Sigmoid colon (tissue), 7 donors: ENCODE results near the gene JDP2. TPM values are rescaled to one million over a fixed set of nuclear protein-coding genes. Genes with fewer than 3 reads are reported as not detected.

Experiments used
- DNase-seq: peaks from one replicate; pipeline ENCODE4 v3.0.0-alpha.2; 2019
- H3K27ac ChIP-seq, 4 donors: fragments of 200-600 bp; sonication (generic); one replicate each; pipeline ENCODE4 v1.5.1; 2016 to 2019; ENCODE audit warnings: mild to moderate bottlenecking in 1 of 4
- H3K27me3 ChIP-seq, 3 donors: fragments of 200-600 bp; sonication (generic); one replicate each; pipeline ENCODE4 v1.5.1; 2019; ENCODE audit warnings: mild to moderate bottlenecking in 1 of 3
- H3K36me3 ChIP-seq, 4 donors: fragments of 200-600 bp; sonication (generic); one replicate each; pipeline ENCODE4 v1.5.1; 2016 to 2019
- H3K4me1 ChIP-seq, 4 donors: fragments of 200-600 bp; sonication (generic); one replicate each; pipeline ENCODE4 v1.5.1; 2017 to 2019
- H3K4me3 ChIP-seq, 4 donors: fragments of 200-600 bp; sonication (generic); one replicate each; pipeline ENCODE4 v1.5.1; 2017 to 2019; ENCODE audit warnings: mild to moderate bottlenecking in 2 of 4, moderate library complexity in 1 of 4
- H3K9me3 ChIP-seq, 4 donors: fragments of 200-600 bp in 3 of 4; sonication (generic) in 3 of 4; one replicate each; pipeline versions ENCODE4 v1.5.1 to v1.6.1; 2013 to 2019
- CTCF ChIP-seq, 4 experiments: fragments of 450-650 bp in 3 of 4; fragments of 200-600 bp in 1 of 4; IDR thresholded peaks; one replicate each; pipeline ENCODE4 v1.5.1; 2016 to 2019; ENCODE audit warnings: antibody characterized with exemption in 4 of 4, mild to moderate bottlenecking in 3 of 4, moderate library complexity in 2 of 4
- EP300 ChIP-seq, 4 donors: sonication (generic); formaldehyde crosslinking; IDR thresholded peaks; one replicate each; pipeline ENCODE4 v1.6.1; 2017; ENCODE audit warnings: antibody characterized with exemption in 4 of 4
- POLR2A ChIP-seq, 2 donors: fragments of 450-650 bp; IDR thresholded peaks; one replicate each; pipeline ENCODE4 v1.6.1; 2016; ENCODE audit warnings: antibody characterized with exemption in 2 of 2, mild to moderate bottlenecking in 2 of 2, moderate library complexity in 2 of 2
- POLR2AphosphoS5 ChIP-seq, 4 donors: sonication (generic); formaldehyde crosslinking; IDR thresholded peaks; one replicate each; pipeline ENCODE4 v1.6.1; 2017; ENCODE audit warnings: antibody characterized with exemption in 4 of 4
- WGBS, 2 donors: extraction: QIAGEN DNeasy Blood & Tissue Kit; methylation state at CpG; one replicate each; pipeline ENCODE4 v1.1.7; 2013; 5-methylcytosine and 5-hydroxymethylcytosine counted together
- intact Hi-C: fragments of 100-400 bp; cut with DNase I; formaldehyde crosslinking; loops from one replicate; pipeline ENCODE4 v1.15.1; 2023
- polyA plus RNA-seq, 3 donors: library from polyadenylated mRNA; stranded (reverse); fragments of 200-250 nt; gene quantifications; one replicate each; pipeline ENCODE4 v1.2.3, GENCODE V29; 2013
- total RNA-seq, 4 donors: library from RNA; depleted of rRNA; stranded (reverse); fragments of >200 nt; gene quantifications; one replicate each; pipeline ENCODE4 v1.1.0, GENCODE V29; 2016
- donor health status: healthy with polysubstance abuse.
- donor health status: Bipolar disorder and iron deficiency.
- donor health status: healthy.

JDP2 gene
- total and polyA plus RNA-seq, 7 donors = 24.5 to 90.0 (median 54.9) TPM

GRCh38 chr14:75458305-75458704 lies 30.5 kb downstream of the JDP2 start:
- intact Hi-C loops = no loop called here
- H3K27me3 ChIP-seq = no peaks in the 10 kb centered on the region
- TF ChIP-seq POLR2AphosphoS5 (IDR thresholded peaks at IDR 0.05) = no peak
- no peak for TF ChIP-seq CTCF (IDR thresholded peaks at IDR 0.05)
- TF ChIP-seq POLR2A (IDR thresholded peaks at IDR 0.05) = no peak
- TF ChIP-seq EP300 (IDR thresholded peaks at IDR 0.05) = no peak
- H3K4me3 ChIP-seq = no peak overlapping the region
- H3K9me3 ChIP-seq = no peaks in the 10 kb centered on the region
- H3K4me1 ChIP-seq = peaks cover 0 to 63% (median 59%) of the 10 kb centered on the region in 4 donors
- no peak overlapping the region for H3K27ac ChIP-seq
- peaks cover 0 to 31% (median 16%) of the 10 kb centered on the region in 4 donors for H3K36me3 ChIP-seq
- 83 to 98% methylated on average over 3 of the region's 3 CpGs for WGBS, 2 donors
- DNase-seq = no peak

GRCh38 chr14:75459099-75459741 lies 31.4 kb downstream of the JDP2 start:
- intact Hi-C loops = no loop called here
- WGBS, 2 donors = 30 to 52% methylated on average over 12 of the region's 12 CpGs
- peak; percentile 70 for DNase-seq
- peaks cover 0 to 54% (median 50%) of the 10 kb centered on the region in 4 donors for H3K4me1 ChIP-seq
- peak overlapping the region; percentile 36 to 57 (median 43) for H3K27ac ChIP-seq
- H3K27me3 ChIP-seq = no peaks in the 10 kb centered on the region
- no peak overlapping the region for H3K4me3 ChIP-seq
- no peaks in the 10 kb centered on the region for H3K9me3 ChIP-seq
- H3K36me3 ChIP-seq = peaks cover 0 to 31% (median 18%) of the 10 kb centered on the region in 4 donors
- TF ChIP-seq POLR2AphosphoS5 (IDR thresholded peaks at IDR 0.05) (no peak), CTCF (IDR thresholded peaks at IDR 0.05) (no peak), EP300 (IDR thresholded peaks at IDR 0.05) (no peak), POLR2A (IDR thresholded peaks at IDR 0.05) (no peak)

- 95 to 98% methylated on average over 1 of the region's 1 CpG for WGBS, 2 donors
- H3K27ac ChIP-seq = peak overlapping the region; percentile 36 to 57 (median 43)
Measured at GRCh38 chr14:75459791-75460190, 32.0 kb downstream of the JDP2 start.

GRCh38 chr14:75460394-75460793 lies 32.6 kb downstream of the JDP2 start:
- Histone ChIP-seq H3K27ac (no peak overlapping the region), H3K27me3 (no peaks in the 10 kb centered on the region), H3K36me3 (peaks cover 0 to 31% (median 18%) of the 10 kb centered on the region in 4 donors), H3K9me3 (no peaks in the 10 kb centered on the region), H3K4me3 (no peak overlapping the region), H3K4me1 (peaks cover 0 to 50% (median 43%) of the 10 kb centered on the region in 4 donors)
- intact Hi-C loops = no loop called here
- no peak for TF ChIP-seq POLR2A (IDR thresholded peaks at IDR 0.05)
- no peak for TF ChIP-seq EP300 (IDR thresholded peaks at IDR 0.05)
- TF ChIP-seq CTCF (IDR thresholded peaks at IDR 0.05) = no peak
- TF ChIP-seq POLR2AphosphoS5 (IDR thresholded peaks at IDR 0.05) = no peak
- WGBS, 2 donors = 79 to 87% methylated on average over 6 of the region's 6 CpGs
- DNase-seq = peak; percentile 13

More at GRCh38 chr14:75459791-75460190, 32.0 kb downstream of the JDP2 start:
- Histone ChIP-seq H3K4me3 (no peak overlapping the region), H3K27me3 (no peaks in the 10 kb centered on the region), H3K9me3 (no peaks in the 10 kb centered on the region), H3K36me3 (peaks cover 0 to 31% (median 18%) of the 10 kb centered on the region in 4 donors), H3K4me1 (peaks cover 0 to 50% (median 45%) of the 10 kb centered on the region in 4 donors)
- intact Hi-C loops = no loop called here
- no peak for DNase-seq
- TF ChIP-seq POLR2A (IDR thresholded peaks at IDR 0.05) = no peak
- TF ChIP-seq POLR2AphosphoS5 (IDR thresholded peaks at IDR 0.05) = no peak
- TF ChIP-seq CTCF (IDR thresholded peaks at IDR 0.05) = no peak
- TF ChIP-seq EP300 (IDR thresholded peaks at IDR 0.05) = no peak
